Muscle layer of colon (tissue), 2 donors: ENCODE results near the gene LSM8.
"Not testable (repeated sequence)": the region's sequence is repeated elsewhere in the genome, so short reads cannot be mapped to it uniquely, and the experiment has no call there.

Experiments used
- H3K27ac ChIP-seq: one replicate; pipeline ENCODE4 v1.7.0; 2013; ENCODE audit warnings: low read depth, mild to moderate bottlenecking, low read length, moderate library complexity
- H3K27me3 ChIP-seq, 2 donors: one replicate each; pipeline ENCODE4 v1.7.0; 2013; ENCODE audit warnings: low read length in 2 of 2, mild to moderate bottlenecking in 2 of 2; ENCODE audit not compliant: insufficient read depth in 2 of 2, control insufficient read depth in 1 of 2
- H3K36me3 ChIP-seq: one replicate; pipeline ENCODE4 v1.7.0; 2013; ENCODE audit warnings: mild to moderate bottlenecking, low read length; ENCODE audit not compliant: insufficient read depth
- H3K4me1 ChIP-seq: one replicate; pipeline ENCODE4 v1.7.0; 2013; ENCODE audit warnings: mild to moderate bottlenecking, low read length; ENCODE audit not compliant: insufficient read depth
- H3K4me3 ChIP-seq, 2 donors: one replicate each; pipeline ENCODE4 v1.7.0; 2013; ENCODE audit warnings: low read length in 2 of 2, low read depth in 1 of 2, mild to moderate bottlenecking in 1 of 2, moderate library complexity in 1 of 2
- H3K9ac ChIP-seq: one replicate; pipeline ENCODE4 v1.7.0; 2013; ENCODE audit warnings: low read length
- H3K9me3 ChIP-seq: one replicate; pipeline ENCODE4 v1.7.0; 2013; ENCODE audit warnings: mild to moderate bottlenecking, low read length
- donor health status: abdominal sarcoma.
- donor health status: Adenocarcinoma of cecum.

LSM8 gene

GRCh38 chr7:118214833-118215182 is 30.8 kb downstream of the LSM8 start:
- Histone ChIP-seq H3K27ac (peak overlapping the region; percentile 54), H3K36me3 (no peaks in the 10 kb centered on the region), H3K4me3 (peak overlapping the region; percentile 75 to 86), H3K9me3 (no peaks in the 10 kb centered on the region), H3K4me1 (no peaks in the 10 kb centered on the region), H3K9ac (peak overlapping the region; percentile 55), H3K27me3 (no peaks in the 10 kb centered on the region)

- Histone ChIP-seq H3K27me3 (no peaks in the 10 kb centered on the region), H3K4me1 (no peaks in the 10 kb centered on the region), H3K36me3 (no peaks in the 10 kb centered on the region), H3K9ac (no peak overlapping the region), H3K27ac (no peak overlapping the region), H3K9me3 (no peaks in the 10 kb centered on the region), H3K4me3 (no peak overlapping the region)
These were observed 33.3 kb downstream of the LSM8 start for GRCh38 chr7:118217210-118217619.

GRCh38 chr7:118218413-118219156 is 34.6 kb downstream of the LSM8 start:
- Histone ChIP-seq H3K9me3 (no peaks in the 10 kb centered on the region), H3K27ac (no peak overlapping the region), H3K4me1 (no peaks in the 10 kb centered on the region), H3K27me3 (no peaks in the 10 kb centered on the region), H3K4me3 (no peak overlapping the region), H3K36me3 (no peaks in the 10 kb centered on the region), H3K9ac (no peak overlapping the region)

GRCh38 chr7:118219157-118219512 is 35.2 kb downstream of the LSM8 start:
- H3K36me3 ChIP-seq = no peaks in the 10 kb centered on the region
- no peaks in the 10 kb centered on the region for H3K27me3 ChIP-seq
- no peak overlapping the region for H3K27ac ChIP-seq
- no peaks in the 10 kb centered on the region for H3K9me3 ChIP-seq
- no peaks in the 10 kb centered on the region for H3K4me1 ChIP-seq
- H3K4me3 ChIP-seq = no peak overlapping the region
- H3K9ac ChIP-seq = no peak overlapping the region

- H3K9ac ChIP-seq = no peak overlapping the region
- no peaks in the 10 kb centered on the region for H3K36me3 ChIP-seq
- no peaks in the 10 kb centered on the region for H3K9me3 ChIP-seq
- no peak overlapping the region for H3K27ac ChIP-seq
- no peak overlapping the region for H3K4me3 ChIP-seq
- H3K27me3 ChIP-seq = no peaks in the 10 kb centered on the region
- H3K4me1 ChIP-seq = no peaks in the 10 kb centered on the region
These were observed 36.6 kb downstream of the LSM8 start for GRCh38 chr7:118220583-118220982.

- H3K4me1 ChIP-seq = no peaks in the 10 kb centered on the region
- no peak overlapping the region for H3K27ac ChIP-seq
- no peak overlapping the region for H3K4me3 ChIP-seq
- no peaks in the 10 kb centered on the region for H3K27me3 ChIP-seq
- H3K9me3 ChIP-seq = no peaks in the 10 kb centered on the region
- no peak overlapping the region for H3K9ac ChIP-seq
- H3K36me3 ChIP-seq = no peaks in the 10 kb centered on the region
These were observed 38.6 kb downstream of the LSM8 start for GRCh38 chr7:118222591-118222990.

- Histone ChIP-seq H3K4me3 (no peak within 1 kb of the TSS), H3K27me3 (no peaks in the 10 kb centered on the region), H3K36me3 (no peaks in the 10 kb centered on the region), H3K9me3 (no peaks in the 10 kb centered on the region), H3K4me1 (no peaks in the 10 kb centered on the region), H3K27ac (no peak within 1 kb of the TSS), H3K9ac (no peak within 1 kb of the TSS)
These were observed 40.6 kb downstream of the LSM8 start, which contains the start of gene ANKRD7 for GRCh38 chr7:118224521-118224920. Gene ANKRD7 (plus strand): TSS chr7:118224704. CDS start chr7:118224831, 127 bp downstream.

- H3K4me1 ChIP-seq = no peaks in the 10 kb centered on the region
- H3K27me3 ChIP-seq = no peaks in the 10 kb centered on the region
- no peak overlapping the region for H3K27ac ChIP-seq
- no peak overlapping the region for H3K9ac ChIP-seq
- H3K9me3 ChIP-seq = no peaks in the 10 kb centered on the region
- H3K4me3 ChIP-seq = no peak overlapping the region
- no peaks in the 10 kb centered on the region for H3K36me3 ChIP-seq
These were observed 48.9 kb downstream of the LSM8 start for GRCh38 chr7:118232837-118233236.

- Histone ChIP-seq H3K9me3 (no peaks in the 10 kb centered on the region), H3K9ac (no peak overlapping the region), H3K36me3 (no peaks in the 10 kb centered on the region), H3K4me3 (no peak overlapping the region), H3K27me3 (no peaks in the 10 kb centered on the region), H3K27ac (no peak overlapping the region), H3K4me1 (no peaks in the 10 kb centered on the region)
These were observed 49.8 kb downstream of the LSM8 start for GRCh38 chr7:118233799-118234198.

- no peaks in the 10 kb centered on the region for H3K36me3 ChIP-seq
- no peak overlapping the region for H3K4me3 ChIP-seq
- H3K9me3 ChIP-seq = no peaks in the 10 kb centered on the region
- H3K4me1 ChIP-seq = no peaks in the 10 kb centered on the region
- H3K27me3 ChIP-seq = no peaks in the 10 kb centered on the region
- no peak overlapping the region for H3K27ac ChIP-seq
- no peak overlapping the region for H3K9ac ChIP-seq
These were observed 55.0 kb downstream of the LSM8 start for GRCh38 chr7:118239014-118239413.

- H3K4me1 ChIP-seq, H3K27me3 ChIP-seq, H3K4me3 ChIP-seq, H3K36me3 ChIP-seq, H3K9me3 ChIP-seq, H3K27ac ChIP-seq, H3K9ac ChIP-seq: not testable (repeated sequence)
These were observed 56.4 kb downstream of the LSM8 start for GRCh38 chr7:118240320-118240719.
